GM12892 (cell line): ENCODE data around the gene TICAM2.

Experiments used
- POLR2A ChIP-seq: IDR thresholded peaks from 2 replicates; pipeline ENCODE4 v1.6.1; 2011; ENCODE audit warnings: low read depth, low read length, control low read depth
- POLR2AphosphoS5 ChIP-seq: IDR thresholded peaks from 2 replicates; pipeline ENCODE4 v1.6.1; 2011; ENCODE audit warnings: low read depth, low read length, control low read depth
- TAF1 ChIP-seq: IDR thresholded peaks from 2 replicates; pipeline ENCODE4 v1.6.1; 2011; ENCODE audit warnings: low read depth, mild to moderate bottlenecking, control low read depth, low read length, borderline replicate concordance

GRCh38 chr5:115640274-115640673, 38.0 kb upstream of the TICAM2 start:
- no peak for TF ChIP-seq POLR2A
- TF ChIP-seq POLR2AphosphoS5: no peak
- TF ChIP-seq TAF1: no peak
